Stimulated activated CD8-positive, alpha-beta memory T cell treated with anti-CD3 and anti-CD28 coated beads, Interleukin-15, amount 100 ng/mL, for 48 hours (primary cell): ENCODE results near the gene CHCHD5.
"Not testable (repeated sequence)": the region's sequence is repeated elsewhere in the genome, so short reads cannot be mapped to it uniquely, and the experiment has no call there.

ENCODE experiments used
- DNase-seq, 2 donors: peaks; one replicate each; pipeline ENCODE4 v3.0.0-alpha.2; 2020; ENCODE audit warnings: low read depth in 2 of 2

Gene CHCHD5

DNA sequence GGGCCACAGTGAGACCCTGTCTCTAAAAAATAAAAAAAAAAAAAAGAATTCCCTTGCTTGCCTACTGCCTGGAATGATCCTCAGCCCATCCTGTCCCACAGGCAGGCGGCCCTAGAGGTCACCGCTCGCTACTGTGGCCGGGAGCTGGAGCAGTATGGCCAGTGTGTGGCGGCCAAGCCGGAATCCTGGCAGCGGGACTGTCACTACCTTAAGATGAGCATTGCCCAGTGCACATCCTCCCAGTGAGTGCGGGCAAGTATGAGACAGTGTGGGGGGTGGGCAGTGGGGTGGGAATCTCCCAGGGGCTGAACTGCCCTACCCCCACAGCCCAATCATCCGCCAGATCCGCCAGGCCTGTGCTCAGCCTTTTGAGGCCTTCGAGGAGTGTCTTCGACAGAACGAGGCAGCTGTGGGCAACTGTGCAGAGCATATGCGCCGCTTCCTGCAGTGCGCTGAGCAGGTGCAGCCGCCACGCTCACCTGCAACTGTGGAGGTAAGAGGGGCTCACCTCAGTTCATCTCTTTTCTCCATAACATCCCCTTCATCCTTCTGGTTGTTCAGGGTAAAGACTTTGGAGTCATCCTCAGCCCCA is 1.6 kb downstream of the CHCHD5 start:
- DNase-seq = no peak

DNA sequence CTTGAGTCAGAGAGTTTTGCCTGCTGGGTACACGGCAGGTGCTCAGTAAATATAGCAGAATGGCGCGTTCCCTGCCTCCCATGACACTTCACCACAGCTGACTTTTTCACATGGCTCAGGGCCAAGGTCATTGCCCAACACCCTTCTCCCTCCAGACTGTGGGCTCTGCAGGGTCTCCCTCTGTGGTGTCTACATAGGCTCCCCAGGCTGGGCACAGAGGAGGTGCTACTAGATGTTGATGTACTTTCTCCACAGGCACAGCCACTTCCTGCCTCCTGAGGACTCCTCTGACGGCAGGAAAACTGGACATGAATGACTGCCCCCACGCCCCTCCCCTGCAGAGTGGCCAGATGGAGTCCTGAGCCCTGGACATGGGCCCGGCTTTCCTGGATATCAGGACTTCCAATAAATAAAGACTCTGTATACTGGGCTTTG is 4.2 kb downstream of the CHCHD5 start:
- no peak for DNase-seq

DNA sequence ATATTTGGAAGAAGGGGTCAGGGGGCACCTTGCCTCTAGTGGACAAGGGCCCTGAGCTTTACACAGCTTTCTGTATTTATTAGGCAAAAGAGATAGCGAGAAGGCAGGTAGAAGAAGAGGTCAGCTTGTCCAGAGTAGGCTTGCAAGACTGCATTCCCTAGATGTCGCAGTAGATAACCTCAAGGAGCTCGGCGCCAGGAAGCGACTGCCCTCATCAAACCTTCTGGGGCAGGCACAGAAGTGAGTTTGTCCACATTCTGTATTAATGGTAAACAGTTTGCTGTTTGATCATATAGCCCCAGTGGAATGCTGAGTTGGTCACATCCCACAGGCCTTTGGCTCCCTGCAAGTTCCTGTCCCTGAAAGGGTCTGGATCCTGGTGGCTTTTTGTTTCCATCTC is 7.0 kb downstream of the CHCHD5 start:
- no peak for DNase-seq

DNA sequence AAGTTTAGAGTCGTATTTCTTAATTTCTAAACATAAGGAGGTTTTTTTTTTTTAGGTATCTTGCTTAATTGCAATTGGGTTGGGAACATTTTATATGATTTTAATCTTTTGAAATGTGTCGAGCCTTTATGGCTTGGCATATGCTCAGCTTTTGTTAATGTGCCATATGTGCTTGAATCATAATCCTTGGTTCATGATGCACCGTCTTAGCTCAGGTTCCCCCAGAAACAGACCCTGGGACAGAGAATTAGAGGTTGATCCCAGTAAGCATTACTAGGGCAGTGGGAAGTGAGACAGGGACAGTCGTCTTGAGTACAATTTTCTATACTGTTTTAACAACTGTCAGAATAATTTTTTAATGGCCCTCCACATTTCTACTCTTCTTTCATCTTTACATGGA is 9.3 kb downstream of the CHCHD5 start:
- DNase-seq = no peak

DNA sequence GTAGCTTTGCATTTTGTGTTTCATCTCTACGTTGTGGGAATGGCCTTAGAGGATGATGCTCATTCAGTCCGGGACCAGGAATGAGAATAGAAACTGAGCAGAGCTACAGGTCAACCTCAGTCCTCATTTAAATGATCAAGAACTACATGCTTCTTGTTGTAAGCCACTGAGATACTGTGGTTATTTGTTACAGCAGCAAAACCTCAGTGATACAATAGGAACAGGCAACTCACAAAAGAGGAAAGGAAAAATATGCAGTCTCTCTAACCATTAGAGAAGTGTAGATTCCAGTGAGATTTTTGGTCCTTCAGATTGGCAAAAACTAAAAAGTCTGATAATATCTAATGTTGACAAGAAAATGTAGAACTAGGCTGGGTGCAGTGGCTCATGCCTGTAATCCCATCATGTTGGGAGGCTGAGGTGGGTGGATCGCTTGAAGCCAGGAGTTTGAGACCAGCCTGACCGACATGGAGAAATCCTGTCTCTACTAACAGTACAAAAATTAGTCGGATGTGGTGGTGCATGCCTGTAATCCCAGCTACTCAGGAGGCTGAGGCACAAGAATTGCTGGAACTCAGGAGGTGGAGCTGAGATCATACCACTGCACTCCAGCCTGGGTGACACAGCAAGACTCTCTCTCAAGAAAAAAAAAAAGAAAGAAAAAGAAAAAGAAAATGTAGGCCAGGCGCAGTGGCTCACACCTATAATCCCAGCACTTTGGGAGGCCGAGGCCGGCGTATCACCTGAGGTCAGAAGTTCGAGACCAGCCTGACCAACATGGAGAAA is 13.3 kb downstream of the CHCHD5 start:
- DNase-seq = no peak

DNA sequence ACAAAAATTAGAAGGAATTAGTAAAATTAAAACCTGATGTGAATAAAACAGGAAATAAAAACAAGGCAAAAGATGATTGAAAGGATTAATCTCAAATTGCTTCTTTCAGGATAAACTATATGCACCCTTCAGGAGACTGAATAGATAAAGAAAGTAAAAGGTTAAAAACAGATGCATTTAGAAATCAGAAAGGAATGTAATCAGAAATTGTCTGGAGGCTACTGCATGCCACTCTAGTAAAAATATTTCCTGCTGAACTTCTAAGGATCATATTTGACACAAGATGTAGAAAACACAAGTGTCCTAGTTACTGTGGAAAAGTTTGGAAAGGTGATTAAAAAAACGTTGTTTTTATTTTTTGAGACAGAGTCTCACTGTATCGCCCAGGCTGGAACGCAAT is 16.2 kb downstream of the CHCHD5 start:
- DNase-seq = no peak

DNA sequence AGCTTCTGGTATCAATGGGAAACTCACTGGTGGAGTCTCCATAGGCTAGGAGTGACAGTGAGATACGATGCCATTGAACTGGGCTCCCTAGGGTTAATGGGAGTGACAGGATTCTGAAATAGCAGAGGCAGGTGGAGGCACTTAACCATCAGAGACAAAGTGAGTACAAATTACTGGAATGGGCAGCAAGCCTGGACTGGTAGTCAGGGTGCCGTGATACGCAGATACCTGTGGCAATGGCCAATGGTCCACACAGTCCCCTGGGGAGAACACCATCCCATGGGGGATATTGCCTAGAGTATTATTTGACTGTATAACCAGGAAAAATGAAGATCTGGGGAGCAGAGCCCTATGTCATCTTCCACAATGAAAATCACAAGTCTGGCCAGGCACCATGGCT is 17.3 kb downstream of the CHCHD5 start:
- no peak for DNase-seq

DNA sequence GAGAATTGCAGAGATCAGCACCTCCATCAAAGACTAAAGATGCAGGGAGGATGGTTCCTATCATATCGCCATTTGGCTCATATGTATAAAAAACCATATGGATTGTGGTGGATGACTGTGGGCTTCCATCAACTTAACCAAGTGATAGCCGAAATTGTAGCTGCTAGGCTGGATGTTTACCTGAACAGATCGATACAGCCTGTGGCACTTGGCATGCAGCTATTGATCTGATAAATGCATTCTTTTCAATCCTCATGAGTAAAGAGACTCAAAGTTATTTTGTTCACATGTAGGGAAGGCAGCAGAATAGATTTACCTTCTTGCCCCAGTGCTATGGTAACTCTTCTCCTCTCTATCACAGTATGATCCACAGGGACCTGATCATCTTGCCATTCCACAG is 18.5 kb downstream of the CHCHD5 start:
- DNase-seq = no peak

DNA sequence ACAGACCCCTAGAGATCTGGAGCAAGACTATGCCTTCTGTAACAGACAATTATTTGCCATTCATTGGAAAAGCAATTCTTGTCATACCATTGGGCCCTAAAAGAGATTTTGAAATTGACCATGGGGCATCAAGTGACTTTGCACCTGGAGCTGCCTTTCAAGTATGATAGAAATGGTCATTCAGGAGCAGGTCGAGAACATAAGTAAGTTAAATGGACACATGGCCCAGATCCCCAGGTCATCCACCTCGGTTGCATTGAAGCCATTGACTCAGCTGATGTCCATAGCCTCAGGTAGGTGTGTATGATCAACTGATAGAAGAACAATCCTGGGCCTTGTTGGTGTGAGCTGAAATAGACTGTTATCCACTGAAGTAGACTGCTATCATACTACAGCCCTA is 19.3 kb downstream of the CHCHD5 start:
- no peak for DNase-seq

DNA sequence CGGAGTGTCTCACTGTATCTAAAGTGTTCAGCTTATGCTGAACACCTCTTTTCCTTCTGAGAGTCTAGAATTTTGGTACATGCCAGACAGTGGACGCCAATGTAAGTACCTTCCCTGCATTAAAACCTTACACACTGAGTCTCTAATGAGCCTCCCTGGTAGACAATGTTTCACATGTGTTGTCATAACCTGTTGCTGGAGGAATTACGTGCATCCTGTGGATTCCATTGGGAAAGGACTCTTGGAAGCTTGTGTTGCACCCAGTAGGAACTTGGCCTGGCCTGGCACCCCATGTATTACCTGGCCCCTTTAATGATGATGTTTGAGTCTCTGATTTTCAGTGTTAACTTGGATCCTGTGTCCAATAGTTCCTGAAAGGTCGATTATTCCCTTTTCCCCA is 20.5 kb downstream of the CHCHD5 start:
- DNase-seq = no peak

DNA sequence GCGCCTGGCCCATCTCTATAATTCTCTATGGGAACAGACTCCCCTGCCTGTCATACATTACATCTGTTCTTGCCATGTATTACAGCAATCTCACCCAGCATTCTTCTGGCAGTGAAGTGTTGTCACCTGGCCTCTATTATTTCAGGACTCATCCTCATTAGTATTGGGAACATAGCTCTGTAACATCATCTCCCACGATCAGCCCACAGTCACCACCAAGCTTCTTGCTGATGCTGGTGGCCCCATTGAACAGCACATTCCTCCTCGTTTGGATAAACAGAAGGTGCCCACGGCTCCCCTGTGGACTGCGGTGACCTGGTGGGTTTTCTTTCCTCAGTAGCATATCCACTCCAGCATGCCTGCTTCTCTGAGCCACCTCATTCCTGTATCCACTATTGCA is 21.5 kb downstream of the CHCHD5 start:
- no peak for DNase-seq

DNA sequence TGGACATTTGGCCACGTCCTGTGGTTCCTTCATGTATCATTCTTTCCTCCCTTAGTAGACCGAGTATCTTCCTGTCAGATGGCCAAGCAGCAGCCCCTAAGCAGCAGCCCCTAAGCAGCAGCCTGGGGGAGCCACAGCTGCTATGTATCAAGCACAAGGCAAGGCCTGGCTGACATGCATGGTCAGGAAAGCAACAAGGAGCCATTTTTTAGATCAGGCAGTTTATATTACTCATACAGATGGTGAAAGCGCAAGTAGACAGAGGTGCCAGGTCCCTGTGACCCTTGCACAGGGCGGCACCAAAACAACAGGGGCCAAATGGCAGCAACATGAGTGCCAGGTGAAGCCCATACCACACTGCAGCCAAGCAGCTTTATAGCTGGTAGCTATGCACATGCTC is 22.1 kb downstream of the CHCHD5 start:
- no peak for DNase-seq

DNA sequence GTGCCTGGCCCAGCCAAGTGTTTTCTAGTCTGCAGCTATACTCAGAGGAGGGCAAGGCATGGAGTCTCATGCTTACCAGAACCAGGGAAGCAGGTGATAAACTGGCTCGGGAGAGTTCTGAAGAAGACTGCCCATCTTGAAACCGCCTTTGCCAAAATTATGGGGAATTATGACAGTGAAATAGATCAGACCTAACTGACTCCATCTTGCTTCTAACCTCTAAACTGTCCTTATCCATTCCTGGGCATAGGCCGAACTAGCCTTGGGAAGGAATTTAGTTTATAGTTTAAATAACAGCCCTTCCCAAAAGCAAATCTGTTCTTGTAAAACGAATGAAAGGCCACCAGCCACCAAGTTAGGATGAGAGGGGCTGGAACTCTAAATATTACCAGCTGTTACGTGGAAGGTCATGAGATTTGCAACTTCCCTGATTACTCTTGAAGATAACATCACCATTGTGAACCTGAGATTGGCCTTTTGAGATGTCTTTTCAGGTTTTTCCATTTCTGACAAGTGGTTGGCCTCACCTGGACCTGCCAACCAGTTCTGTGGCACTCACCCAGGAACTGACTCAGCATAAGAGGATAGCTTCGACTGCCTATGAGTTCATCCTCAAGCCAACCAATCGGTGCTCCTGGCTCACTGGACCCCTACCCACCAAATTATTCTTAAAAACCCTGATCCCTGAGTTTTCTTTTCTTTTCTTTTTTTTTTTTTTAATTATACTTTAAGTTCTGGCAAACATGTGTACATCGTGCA is 23.4 kb downstream of the CHCHD5 start:
- no peak for DNase-seq

DNA sequence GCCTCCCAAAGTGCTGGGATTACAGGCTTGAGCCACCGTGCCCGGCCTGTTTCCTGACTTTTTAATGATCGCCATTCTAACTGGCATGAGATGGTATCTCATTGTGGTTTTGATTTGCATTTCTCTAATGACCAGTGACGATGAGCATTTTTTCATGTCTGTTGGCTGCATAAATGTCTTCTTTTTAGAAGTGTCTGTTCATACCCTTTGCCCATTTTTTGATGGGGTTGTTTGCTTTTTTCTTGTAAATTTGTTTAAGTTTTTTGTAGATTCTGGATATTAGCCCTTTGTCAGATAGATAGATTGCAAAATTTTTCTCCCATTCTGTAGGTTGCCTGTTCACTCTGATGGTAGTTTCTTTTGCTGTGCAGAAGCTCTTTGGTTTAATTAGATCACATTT is 24.9 kb downstream of the CHCHD5 start:
- DNase-seq = not testable (repeated sequence)

DNA sequence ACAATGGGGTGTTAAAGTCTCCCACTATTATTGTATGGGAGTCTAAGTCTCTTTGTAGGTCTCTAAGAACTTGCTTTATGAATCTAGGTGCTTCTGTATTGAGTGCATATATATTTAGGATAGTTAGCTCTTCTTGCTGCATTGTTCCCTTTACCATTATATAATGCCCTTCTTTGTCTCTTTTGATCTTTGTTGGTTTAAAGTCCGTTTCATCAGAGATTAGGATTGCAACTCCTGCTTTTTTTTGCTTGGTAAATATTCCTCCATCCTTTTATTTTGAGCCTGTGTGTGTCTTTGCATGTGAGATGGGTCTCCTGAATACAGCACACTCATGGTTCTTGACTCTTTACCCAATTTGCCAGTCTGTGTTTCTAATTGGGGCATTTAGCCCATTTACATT is 27.9 kb downstream of the CHCHD5 start:
- DNase-seq = not testable (repeated sequence)

DNA sequence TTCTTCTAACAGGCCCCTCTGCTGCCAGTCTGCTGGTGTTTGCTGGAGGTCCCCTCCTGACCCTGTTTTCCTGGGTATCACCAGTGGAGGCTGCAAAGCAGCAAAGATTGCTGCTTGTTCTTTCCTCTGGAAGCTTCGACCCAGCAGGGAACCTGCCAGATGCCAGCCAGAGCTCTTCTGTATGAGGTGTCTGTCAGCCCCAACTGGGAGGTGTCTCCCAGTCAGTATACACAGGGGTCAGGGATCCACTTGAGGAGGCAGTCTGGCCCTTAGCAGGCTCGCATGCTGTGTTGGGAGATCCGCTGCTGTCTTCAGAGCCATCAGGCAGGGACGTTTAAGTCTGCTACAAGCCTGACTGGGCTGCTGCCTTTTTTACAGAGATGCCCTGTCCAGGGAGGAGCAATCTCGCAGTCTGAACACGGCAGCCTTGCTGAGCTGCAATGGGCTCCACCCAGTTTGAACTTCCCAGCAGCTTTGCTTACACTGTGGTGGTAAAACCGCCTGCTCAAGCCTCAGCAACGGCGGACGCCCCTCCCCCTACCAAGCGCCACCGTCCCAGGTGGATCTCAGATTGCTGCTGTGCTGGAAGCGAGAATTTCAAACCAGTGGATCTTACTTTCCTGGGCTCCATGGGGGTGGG is 29.9 kb downstream of the CHCHD5 start:
- DNase-seq = no peak

DNA sequence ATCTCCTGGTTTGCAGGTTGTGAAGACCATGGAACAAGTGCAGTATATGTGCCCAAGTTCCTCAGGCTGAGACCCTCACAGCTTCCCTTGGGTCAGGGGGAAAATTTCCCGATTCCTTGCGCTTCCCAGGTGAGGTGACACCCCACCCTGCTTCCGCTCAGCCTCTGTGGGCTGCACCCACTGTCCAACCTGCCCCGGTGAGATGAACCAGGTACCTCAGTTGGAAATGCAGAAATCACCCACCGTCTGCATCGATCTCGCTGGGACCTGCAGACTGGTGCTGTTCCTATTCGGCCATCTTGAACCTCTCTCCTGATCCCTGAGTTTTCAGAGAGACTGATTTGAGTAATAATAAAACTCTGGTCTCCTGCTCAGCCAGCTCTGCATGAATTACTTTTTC is 30.6 kb downstream of the CHCHD5 start:
- no peak for DNase-seq

DNA sequence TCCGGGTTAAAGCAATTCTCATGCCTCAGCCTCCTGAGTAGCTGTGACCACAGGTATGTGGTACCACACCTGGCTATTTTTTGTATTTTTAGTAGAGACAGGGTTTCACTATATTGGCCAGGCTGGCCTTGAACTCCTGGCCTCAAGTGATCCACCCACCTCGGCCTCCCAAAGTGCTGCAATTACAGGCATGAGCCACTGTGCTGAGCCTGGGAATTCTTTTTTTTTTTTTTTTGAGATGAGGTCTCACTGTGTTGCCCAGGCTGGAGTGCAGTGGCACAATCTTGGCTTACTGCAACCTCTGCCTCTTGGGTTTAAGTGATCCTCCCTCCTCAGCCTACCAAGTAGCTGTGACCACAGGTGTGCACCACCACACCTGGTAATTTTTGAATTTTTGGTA is 31.4 kb downstream of the CHCHD5 start:
- DNase-seq = not testable (repeated sequence)

DNA sequence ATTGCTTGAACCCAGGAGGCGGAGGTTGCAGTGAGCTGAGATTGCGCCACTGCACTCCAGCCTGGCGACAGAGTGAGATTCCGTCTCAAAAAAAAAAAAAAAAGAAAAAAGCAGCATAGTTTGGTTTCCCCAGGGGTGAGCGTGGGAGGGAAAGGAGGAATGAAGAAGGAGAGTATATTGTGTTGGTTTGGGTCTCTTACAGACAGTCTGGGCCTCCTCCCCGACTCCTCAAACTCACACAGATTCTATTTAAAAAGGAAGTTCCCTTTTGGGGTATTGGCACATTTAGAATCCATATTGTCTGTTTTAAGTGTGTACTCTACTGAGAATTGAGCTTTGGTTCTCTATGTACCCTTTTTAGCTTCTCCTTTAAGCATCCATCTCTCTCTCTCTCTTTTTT is 34.0 kb downstream of the CHCHD5 start:
- no peak for DNase-seq

DNA sequence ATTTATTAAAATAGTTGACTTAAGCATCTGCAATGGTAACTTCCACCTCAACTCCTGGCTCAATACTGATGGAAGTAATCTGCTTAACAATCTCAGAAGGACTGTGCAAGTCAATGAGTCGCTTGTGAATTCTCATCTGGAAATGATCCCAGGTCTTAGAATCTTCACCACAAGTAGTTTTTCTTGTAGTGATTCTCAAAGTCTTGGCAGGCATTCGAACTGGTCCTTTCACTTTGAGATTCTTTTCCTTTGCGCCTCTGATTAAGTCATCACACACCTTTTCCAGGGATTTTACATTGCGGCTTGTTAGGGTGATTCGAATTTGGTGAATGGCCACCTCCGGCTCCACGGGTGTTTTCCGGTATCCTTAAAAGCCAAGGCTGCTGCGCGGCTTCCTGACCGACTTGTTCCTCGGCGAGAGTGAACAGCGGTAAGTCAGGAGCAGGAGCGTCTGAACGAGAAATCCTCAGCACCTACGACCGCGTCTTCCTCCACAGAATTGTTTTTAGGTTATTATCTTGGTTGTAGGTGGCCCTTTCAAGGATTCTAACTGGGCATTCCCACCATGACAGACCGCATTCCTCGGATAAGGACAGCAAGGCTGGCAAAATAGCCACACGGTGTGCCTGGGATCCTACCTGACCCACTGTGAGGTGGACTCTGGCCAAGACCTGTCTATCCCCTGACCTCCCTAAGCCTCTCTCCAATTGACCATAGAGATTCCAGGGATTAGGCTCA is 37.5 kb downstream of the CHCHD5 start:
- no peak for DNase-seq

DNA sequence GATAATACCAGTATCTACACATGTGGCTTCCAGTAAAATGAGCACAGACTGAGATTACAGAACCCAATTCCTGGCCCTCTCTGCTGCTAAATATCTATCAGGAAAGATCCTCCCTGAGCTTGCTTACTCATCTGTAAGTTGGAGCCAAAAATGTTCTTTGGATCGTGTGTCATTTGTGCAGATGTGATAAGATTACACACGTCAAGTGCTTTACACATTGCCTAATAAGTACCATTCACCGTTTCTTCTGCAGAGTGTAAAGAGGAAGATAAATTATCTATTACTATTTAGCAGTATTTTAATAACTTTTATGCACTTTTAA is 38.1 kb downstream of the CHCHD5 start:
- no peak for DNase-seq
